Measurements from ENCODE around the gene TRIM41. TPM values are rescaled to one million over a fixed set of nuclear protein-coding genes. Genes with fewer than 3 reads are reported as not detected.

TRIM41 gene
- total and polyA plus RNA-seq, 2 of the 13 experiments (the other 11 are each of a cell fraction or from before 2014, with no cell fraction given) = 10.2 to 16.7 TPM

DNA sequence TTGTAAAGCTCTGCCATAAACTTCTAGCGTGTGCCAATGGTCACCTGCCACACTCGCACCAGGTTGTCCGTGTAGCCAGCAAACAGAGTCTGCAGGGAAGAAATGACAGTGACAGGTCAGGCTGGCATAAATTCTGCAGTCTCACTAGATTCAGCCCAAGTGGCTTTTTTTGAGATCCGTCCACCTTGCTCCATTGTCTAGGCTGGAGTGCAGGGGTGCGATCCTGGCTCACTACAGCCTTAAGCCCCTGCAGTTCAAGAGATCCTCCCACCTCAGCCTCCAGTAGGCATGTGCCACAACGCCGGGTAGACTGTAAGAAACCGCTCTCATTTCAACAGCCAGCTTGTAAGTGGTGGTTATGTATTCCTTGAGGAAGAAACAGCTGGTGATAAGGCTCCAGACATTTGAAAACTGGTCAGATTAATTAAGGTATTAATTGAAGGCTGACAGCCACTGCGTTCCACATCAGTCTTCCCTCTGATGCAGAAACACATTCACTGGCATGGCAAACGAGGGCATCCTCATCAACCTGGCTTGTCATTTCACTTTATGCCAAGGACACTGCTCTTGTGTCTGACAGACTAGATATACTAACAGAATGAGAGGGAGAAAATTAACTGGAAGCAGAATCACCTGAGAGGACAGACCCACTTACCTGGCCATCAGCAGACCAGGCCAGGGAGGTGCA lies 14.0 kb downstream of the TRIM41 start:
- no TSS peak for BruUV-seq (replicated peaks)
- in situ Hi-C loops (cut with HindIII; ENCODE audit: extremely low pct_ligation_motif_present, low pct_unique_long_range_greater_than_20kb) = no loop called here
- ChIA-PET POLR2A (interaction anchor here (1.1 kb wide), 1 partner anchor 14 kb away, joined by 4 read pairs; the partner anchor contains the start of gene TRIM41), CTCF (ENCODE audit: low intra/inter-chr PET ratio, low total read pairs) (no interaction called here)
- peak; percentile 62 for TF ChIP-seq RBM22 (optimal IDR thresholded peaks at IDR 0.05; ENCODE audit: low read length)
- no peak for TF ChIP-seq ZNF230 (CRISPR knock-in tag; IDR thresholded peaks at IDR 0.05)
- TF ChIP-seq AGO2 (optimal IDR thresholded peaks at IDR 0.05; ENCODE audit: low read depth, low read length) = peak; percentile 22
- TF ChIP-seq, protein P1, sequence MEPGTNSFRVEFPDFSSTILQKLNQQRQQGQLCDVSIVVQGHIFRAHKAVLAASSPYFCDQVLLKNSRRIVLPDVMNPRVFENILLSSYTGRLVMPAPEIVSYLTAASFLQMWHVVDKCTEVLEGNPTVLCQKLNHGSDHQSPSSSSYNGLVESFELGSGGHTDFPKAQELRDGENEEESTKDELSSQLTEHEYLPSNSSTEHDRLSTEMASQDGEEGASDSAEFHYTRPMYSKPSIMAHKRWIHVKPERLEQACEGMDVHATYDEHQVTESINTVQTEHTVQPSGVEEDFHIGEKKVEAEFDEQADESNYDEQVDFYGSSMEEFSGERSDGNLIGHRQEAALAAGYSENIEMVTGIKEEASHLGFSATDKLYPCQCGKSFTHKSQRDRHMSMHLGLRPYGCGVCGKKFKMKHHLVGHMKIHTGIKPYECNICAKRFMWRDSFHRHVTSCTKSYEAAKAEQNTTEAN (CRISPR knock-in tag; conservative IDR thresholded peaks at IDR 0.05) = no peak
- no peak for TF ChIP-seq FUBP1 (CRISPR knock-in tag; IDR thresholded peaks at IDR 0.05; ENCODE audit: borderline replicate concordance)
- no peak for TF ChIP-seq ELF4 (CRISPR knock-in tag; IDR thresholded peaks at IDR 0.05; ENCODE audit: borderline replicate concordance)
- peak; percentile 39 for TF ChIP-seq U2AF1 (optimal IDR thresholded peaks at IDR 0.05; ENCODE audit: low read depth, low read length)
- no peak for TF ChIP-seq ZNF253 (CRISPR knock-in tag; IDR thresholded peaks at IDR 0.05; ENCODE audit: borderline replicate concordance)
- TF ChIP-seq ZNF317 (CRISPR knock-in tag; IDR thresholded peaks at IDR 0.05) = no peak
- no peak for TF ChIP-seq ZSCAN12 (CRISPR knock-in tag; IDR thresholded peaks at IDR 0.05)
- TF ChIP-seq POLR2A (IDR thresholded peaks at IDR 0.05; ENCODE audit: insufficient read depth in 1 of 2, low read depth in 2 of 2, low read length in 2 of 2) = peak; percentile 17 to 20; a peak in 3 of 4 replicates
- ATAC-seq = no peak
- no peak overlapping the region for H3K9ac ChIP-seq (ENCODE audit: insufficient read depth, low read depth, low read length)
- peaks cover 15% of the 10 kb centered on the region for H3K79me2 ChIP-seq (ENCODE audit: insufficient read depth, low read length)
- intact Hi-C loops (cut with micrococcal nuclease; ENCODE audit: unreplicated experiment) = no loop called here
- no peak for FAIRE-seq
- H3K36me3 ChIP-seq (replicated peaks in 1 of 2; ENCODE audit: control insufficient read depth in 1 of 2, insufficient read depth in 2 of 2, low read length in 2 of 2) = peaks cover 28 to 75% of the 10 kb centered on the region in 2 experiments
- no peak overlapping the region for H3K27ac ChIP-seq (ENCODE audit: extremely low read length, insufficient read depth, low read length)
- peaks cover 57% of the 10 kb centered on the region for H4K20me1 ChIP-seq (ENCODE audit: insufficient read depth, low read length)
- H3K4me1 ChIP-seq (ENCODE audit: insufficient read depth, low read length) = peaks cover 37% of the 10 kb centered on the region
- no peak for DNase-seq (ENCODE audit: low spot score)
- H3K4me2 ChIP-seq (ENCODE audit: low read depth, low read length) = no peak overlapping the region
- H3K27me3 ChIP-seq (ENCODE audit: control insufficient read depth in 1 of 2, insufficient read depth in 2 of 2, low read length in 2 of 2) = no peaks in the 10 kb centered on the region
- H3K9me3 ChIP-seq (ENCODE audit: low read length) = no peaks in the 10 kb centered on the region
- H2AFZ ChIP-seq (ENCODE audit: low read length) = no peak overlapping the region
- no peak overlapping the region for H3K4me3 ChIP-seq (replicated peaks in 1 of 3; ENCODE audit: insufficient read depth in 1 of 3, low read depth in 2 of 3, low read length in 3 of 3)
- WGBS (ENCODE audit: low lambda C conversion rate) = 90% methylated on average over 10 of the region's 10 CpGs
